Measurements from ENCODE around the gene RHBDL1. TPM values are rescaled to one million over a fixed set of nuclear protein-coding genes. Genes with fewer than 3 reads are reported as not detected.

Gene RHBDL1
- polyA plus RNA-seq, 3 donors: 1.6 to 2.5 (median 1.8) TPM

DNA sequence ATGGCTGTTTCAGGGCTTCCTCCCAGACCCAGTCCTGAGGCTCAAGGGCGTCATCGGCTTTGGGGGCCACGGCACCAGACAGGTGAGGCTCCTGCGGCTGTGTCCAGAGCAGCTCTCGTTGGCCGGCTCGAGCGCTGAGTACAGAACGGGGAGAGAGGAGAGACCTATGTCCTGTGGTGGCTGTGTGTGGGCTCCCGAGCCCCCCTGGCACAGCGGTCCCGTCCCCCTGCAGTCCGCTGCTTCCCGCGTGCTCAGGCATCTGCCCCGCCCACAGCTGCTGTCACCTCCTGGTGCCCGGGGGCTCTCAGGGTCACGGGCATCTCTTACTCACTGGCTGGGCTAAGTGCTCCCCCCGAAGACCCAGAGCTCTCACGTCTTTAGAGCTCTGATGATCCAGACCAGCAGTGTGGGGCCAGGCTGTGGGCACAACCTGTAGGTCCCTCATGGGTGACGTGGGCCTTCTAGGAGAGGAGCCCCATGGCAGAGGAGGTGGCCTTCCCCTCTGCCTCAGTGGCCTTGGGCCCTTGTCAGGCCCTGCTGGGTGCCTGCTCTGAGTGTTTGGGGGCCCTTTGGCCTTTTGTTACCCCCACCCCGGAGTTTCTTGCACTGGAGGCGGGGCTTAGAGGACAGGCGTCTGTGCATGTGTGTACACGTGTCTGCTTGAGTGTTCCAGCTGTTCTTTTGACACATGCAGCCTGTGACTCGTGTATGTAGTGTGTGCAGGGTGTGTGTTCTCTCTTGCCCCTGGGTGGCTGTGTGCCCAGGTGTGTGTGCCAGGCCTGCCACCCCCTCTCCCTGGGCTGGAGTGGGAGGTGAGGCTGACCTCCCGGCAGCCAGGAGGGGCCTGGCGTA, 22.8 kb upstream of the RHBDL1 start:
- DNase-seq: no peak

DNA sequence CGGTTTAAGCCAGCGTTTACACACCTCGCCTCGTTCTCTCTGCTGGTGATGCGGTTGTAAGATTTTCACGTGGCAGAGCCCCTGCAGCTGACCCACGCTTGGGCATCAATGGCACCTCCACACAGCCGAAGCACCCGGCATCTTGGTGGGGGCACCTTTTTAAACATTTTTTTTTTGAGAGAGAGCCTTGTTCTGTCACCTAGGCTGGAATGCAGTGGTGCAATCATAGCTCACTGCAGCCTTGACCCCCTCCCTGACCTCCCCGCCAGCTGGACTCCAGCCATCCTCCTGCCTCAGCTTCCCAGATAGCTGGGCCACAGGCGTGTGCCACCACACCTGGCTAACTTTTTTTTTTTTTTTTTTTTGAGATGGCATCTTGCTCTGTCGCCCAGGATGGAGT, 21.4 kb upstream of the RHBDL1 start:
- no peak for DNase-seq

DNA sequence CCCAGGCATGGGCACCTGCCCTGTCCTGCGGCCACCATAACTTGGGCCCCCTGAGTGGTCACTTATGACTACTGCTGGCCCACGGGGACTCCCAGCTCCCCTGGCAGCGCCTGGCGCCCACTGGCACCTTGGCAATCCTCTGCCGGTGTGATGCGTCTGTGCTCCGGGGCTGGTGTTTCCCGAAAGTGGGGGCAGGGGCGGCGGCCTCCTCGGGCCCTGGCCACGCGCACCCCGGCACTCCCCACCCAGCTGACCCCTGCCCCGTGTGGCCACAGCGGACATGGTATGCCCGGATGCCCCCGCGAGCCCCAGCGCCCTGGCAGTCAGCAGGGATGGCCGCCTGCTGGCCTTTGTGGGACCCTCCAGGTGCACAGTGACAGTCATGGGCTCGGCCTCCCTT, 18.0 kb upstream of the RHBDL1 start:
- no peak for DNase-seq

DNA sequence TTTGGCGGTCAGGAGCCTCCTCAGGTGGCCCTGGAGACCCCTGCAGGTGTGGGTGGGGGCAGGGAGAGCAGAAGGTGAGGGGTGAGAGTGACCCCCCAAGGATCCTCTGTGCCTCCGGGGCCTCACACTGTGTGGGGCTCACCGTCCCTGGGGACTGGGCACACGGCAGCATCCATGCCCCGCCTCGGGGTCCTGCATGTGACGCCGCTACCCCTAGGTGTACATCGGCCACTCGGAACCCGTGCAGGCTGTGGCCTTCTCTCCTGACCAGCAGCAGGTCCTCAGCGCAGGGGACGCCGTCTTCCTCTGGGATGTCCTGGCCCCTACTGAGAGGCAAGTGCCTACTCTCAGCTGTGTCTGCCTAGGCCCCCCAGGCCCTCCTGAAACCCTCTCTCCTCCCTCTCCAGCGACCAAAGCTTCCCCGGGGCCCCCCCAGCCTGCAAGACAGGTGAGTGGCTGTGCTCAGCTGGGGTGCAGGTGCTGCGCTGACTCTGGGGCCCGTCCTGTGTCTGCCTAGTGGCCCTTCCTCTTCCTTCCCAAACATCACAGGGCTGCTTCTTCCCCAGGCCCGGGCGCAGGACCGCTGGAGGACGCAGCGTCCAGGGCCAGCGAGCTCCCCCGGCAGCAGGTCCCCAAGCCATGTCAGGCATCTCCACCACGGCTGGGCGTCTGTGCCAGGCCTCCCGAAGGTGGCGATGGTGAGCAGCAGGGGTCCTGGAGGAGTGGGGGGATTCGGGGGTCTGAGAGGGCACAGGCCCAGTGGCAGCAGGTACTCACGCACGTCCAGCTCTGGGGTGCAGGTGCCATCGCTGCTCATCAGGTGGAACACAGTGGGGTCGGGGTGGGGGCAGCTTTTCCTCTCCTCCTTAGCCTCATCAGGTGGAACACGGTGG, 16.5 kb upstream of the RHBDL1 start:
- no peak for DNase-seq

DNA sequence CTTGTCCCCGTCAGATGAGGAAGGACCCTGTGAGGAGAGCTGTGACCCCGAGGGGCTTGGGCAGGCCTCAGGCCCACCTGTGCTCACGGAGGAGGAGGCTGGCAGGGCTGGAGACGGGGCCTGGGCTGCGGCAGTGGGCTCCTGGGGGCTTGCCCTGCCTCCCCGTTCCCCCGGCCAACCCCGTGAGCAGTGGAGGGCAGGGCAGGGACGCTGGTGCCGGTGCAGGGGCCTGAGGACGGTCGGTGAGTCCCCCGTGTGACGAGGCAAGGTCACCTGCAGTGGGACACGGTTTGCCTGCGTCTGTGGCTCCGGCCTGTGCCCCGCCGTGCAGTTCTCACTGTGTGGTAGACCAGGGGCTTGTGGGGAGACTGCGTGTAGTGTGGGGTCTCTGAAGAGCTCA, 15.9 kb upstream of the RHBDL1 start:
- no peak for DNase-seq

DNA sequence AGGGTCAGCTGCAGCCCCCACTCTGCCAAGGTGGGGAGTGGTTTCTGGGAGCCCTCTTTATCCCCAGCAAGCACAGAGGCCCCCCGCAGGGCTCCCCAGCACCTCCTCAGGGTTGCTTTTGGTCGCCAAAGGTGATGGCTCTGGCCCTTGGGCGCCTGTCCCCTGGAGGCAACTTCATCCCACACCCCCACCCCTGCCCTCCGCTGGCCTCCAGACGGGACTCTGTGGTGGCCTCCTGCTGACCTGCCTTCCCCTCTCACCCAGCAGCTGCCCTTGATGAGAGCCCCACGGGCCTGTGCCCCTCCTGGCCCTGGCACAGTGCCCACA, 15.4 kb upstream of the RHBDL1 start:
- DNase-seq: no peak

DNA sequence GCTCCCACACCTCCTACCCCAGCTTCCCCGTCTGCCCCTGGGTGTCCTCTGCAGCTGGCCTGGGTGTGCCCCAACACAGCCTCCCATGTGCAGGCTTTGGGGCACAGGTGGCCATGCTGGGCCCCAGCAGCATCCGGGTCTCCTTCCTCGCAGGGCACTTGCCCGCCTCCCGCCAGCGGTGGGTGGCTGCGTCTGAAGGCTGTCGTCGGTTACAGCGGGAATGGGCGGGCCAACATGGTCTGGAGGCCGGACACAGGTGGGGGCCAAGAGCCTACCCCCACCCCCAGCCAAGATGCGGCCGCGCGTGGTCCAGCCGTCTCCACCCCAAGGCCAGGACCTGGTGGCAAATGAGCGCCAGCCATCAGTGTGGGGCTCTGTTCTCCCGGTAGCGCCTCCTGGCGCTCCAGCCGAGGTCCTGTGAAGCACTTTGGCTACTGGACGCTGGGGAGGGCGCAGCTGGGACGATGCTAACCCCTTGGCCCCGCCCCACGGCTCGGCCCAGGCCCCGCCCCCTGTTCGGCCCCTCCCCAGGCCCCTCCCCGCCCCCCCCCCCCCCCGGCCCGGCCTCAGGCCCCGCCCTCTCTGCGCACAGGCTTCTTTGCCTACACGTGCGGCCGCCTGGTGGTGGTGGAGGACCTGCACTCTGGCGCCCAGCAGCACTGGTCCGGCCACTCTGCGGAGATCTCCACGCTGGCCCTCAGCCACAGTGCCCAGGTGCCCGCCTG, 14.8 kb upstream of the RHBDL1 start:
- peak; percentile 67 for DNase-seq

DNA sequence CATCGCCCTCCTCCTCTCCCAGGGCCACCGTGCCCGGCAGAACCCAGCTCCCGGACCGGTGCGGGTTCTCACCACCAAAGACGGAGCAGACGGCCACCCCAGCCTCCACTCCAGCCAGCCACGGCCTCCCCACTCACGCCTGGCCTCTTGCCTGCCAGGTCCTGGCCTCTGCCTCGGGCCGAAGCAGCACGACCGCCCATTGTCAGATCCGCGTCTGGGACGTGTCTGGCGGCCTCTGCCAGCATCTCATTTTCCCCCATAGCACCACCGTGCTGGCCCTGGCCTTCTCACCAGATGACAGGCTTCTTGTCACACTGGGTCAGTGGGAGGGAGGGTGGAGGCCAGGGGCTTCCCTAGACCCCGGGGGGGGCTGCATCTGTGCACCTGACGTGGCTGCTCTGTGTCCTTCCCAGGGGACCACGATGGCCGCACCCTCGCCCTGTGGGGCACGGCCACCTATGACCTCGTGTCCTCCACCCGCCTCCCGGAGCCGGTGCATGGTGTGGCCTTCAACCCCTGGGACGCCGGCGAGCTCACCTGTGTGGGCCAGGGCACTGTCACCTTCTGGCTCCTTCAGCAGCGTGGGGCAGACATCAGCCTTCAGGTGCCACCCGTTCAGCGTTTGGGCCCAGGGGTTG, 14.2 kb upstream of the RHBDL1 start:
- no peak for DNase-seq

DNA sequence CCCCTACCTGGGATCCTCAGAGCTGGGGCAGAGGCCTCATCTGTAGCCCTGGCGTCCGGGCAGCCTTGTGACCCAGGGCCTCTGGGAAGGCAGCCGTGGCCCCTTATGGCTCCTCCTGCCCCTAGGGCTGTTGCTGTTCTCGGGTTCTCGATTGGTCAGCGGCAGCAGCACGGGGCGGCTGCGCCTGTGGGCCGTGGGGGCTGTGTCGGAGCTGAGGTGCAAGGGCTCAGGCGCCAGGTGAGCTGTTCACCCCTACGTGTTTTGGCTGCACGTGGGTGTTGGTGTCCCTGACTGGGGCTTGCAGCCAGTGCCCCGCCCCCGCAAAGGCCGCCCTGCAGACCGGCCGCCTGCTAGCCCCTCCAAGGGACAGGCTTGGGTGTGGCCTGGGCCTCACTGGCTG, 13.4 kb upstream of the RHBDL1 start:
- DNase-seq: no peak

DNA sequence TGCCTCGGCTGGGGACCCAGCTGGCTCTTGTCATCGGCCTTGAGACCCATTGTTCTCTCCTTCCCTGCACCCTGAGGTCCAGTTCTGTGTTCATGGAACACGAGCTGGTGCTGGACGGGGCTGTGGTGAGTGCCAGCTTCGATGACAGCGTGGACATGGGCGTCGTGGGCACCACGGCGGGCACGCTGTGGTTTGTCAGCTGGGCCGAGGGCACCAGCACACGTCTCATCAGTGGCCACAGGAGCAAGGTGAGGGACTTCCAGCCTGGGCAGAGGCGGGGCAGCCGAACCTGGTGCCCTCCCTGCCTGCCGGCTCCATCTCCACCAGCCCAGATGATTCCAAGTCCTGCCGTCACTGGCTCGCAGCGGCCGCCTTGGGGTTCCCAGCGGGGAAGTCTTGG, 12.9 kb upstream of the RHBDL1 start:
- DNase-seq: no peak

DNA sequence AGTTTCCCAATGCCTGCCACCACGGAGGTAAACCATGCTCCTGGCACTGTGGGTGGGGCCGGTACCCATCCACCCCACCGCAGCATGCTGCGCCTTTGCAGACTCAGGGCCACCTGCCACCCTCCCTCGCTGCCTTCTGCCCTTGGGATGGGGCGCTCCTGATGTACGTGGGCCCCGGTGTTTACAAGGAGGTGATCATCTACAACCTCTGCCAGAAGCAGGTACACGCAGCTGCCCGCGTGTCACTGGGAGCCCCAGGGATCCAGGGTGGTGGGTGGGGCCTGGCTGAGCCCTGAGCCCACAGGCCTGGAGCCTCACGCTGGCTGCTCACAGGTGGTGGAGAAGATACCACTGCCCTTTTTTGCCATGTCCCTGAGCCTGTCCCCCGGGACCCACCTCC, 8.9 kb upstream of the RHBDL1 start:
- DNase-seq: no peak

DNA sequence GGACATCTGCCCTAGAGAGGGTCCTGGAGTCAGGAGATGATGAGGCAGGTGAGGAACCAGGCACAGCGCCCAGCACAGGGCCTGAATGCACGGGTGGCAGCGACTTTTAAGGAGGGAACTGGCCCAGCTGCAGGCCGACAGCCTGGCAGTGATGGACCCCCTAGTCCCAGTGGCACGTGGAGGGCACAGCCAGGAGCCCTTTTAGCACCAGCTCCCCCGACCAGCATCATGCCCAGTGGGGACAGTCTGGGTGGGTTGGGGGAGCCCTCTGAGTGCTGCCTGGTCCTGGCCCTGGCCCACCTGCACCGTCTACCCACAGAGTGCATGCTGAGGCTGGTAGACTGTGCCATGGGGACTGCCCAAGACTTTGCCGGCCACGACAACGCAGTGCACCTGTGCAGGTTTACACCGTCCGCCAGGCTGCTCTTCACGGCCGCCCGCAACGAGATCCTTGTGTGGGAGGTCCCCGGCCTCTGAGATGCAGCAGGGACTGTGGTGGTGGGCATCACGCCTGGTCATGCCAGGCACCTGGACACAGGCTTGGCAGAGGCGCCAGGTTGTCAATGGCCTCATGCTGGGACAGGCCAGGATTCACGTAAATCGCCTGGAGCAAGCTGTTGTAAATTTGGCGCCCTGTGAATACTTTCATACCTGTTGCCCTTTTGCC, 8.2 kb upstream of the RHBDL1 start:
- no peak for DNase-seq

DNA sequence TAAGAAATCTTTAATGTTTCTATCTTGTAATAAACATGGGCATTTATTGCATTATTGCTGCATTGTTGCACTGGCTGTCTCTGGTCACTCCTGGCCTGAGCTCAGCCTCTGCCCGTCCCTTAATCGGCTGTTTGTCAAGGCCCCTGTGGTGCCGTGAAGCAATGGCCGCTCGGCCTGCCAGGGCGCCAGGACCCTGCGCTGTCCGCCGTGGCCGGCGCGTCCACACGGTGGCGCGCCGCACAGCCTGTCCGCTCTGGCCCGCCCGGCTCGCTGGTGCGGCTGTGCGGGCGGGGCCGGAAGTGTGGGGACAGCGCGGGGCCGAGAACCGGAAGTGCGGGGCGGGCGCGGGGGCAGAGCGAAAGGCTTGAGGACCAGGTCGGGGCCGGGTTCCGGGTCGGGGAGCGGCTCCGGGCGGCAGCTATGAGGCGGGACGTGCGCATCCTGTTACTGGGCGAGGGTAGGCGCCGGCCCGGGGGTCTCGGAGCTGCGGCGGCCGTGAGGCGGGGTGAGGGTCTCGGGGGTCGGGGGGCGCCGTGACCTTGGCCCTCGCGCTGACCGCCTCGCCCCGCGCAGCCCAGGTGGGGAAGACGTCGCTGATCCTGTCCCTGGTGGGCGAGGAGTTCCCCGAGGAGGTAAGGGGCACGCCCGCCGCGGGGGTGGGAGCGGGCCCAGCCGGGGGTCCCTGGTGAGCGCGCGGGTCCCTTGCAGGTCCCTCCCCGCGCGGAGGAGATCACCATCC, 7.5 kb upstream of the RHBDL1 start, which contains the start of gene RHOT2:
Gene RHOT2 (plus strand): TSS at position 353 of the 739 bp plus-strand sequence. CDS start 68 bp downstream, at position 421.
- peak; percentile 92 for DNase-seq

DNA sequence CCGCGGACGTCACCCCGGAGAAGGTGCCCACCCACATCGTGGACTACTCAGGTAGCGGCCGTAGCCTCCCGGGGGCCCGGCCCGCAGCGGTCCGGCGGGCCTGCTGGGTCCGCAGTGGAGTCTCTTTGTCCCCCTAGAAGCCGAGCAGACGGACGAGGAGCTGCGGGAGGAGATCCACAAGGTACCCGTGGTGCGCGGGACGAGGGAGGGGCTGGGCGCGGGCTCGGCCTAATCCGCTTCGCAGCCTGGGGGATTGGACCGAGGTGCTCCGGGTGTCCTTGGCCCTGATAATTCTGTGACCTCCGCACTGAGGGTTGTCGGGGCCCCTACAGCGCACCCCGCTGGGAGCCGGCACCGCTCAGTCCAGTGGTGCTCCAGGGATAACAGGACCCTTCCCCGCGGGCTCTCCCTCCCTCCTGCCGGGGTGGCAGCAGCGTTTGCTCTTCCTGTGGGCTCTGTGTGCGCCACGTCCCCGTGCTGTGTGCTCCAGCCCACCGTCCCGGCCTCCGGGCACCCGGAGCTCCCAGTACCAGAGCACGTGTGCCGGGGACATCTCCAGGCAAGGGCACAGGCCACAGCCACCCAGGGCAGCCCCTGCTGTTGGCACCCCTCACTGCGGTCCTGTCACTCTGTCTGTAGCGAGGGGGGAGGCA, 6.8 kb upstream of the RHBDL1 start:
- DNase-seq: no peak

DNA sequence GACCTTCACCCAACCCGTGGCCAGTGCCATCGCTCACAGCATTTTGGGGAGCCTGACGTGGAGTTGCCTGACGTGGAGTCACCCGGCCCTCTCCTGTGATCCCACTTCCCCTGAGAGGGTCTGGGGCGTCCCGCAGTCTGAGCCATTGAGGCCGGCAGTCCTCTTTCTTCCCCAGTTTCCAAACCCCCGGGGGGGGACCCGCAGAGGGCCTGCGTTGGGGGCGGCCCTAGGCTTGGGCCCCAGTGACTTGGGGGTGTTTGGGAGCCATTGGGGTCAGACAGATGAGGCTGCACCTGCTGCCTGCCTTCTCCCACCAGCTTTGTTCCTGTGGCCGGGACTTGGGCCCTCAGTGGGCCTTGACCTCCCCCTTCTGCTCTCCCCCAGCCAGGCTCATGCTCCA, 5.8 kb upstream of the RHBDL1 start:
- DNase-seq: no peak

DNA sequence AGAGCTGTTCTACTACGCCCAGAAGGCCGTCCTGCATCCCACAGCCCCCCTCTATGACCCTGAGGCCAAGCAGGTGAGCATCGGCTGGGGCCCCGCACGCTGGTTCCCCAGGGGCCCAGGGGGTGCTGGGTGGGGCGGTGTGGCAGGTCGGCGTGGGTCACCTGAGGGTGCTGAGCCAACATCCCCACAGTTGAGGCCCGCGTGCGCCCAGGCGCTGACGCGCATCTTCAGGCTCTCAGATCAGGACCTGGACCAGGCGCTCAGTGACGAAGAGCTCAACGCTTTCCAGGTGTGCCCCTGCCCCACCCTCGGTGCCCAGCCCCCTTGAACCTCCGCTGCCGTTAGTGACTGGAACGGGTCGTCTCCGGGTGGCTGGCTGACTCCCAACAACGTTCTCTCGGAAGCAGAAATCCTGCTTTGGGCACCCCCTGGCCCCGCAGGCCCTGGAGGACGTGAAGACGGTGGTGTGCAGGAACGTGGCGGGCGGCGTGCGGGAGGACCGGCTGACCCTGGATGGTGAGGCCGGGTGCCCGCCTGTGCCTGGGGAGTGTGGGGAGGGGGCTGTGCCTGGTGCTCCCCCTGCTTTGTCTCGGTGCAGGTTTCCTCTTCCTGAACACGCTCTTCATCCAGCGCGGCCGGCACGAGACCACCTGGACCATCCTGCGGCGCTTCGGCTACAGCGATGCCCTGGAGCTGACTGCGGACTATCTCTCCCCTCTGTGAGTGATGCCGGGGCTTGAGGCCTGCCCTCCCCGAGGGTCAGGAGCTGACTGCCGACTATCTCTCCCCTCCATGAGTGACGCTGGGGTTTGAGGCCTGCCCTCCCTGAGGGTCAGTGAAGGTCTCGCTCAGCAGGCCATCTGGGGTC, 4.8 kb upstream of the RHBDL1 start:
- no peak for DNase-seq

DNA sequence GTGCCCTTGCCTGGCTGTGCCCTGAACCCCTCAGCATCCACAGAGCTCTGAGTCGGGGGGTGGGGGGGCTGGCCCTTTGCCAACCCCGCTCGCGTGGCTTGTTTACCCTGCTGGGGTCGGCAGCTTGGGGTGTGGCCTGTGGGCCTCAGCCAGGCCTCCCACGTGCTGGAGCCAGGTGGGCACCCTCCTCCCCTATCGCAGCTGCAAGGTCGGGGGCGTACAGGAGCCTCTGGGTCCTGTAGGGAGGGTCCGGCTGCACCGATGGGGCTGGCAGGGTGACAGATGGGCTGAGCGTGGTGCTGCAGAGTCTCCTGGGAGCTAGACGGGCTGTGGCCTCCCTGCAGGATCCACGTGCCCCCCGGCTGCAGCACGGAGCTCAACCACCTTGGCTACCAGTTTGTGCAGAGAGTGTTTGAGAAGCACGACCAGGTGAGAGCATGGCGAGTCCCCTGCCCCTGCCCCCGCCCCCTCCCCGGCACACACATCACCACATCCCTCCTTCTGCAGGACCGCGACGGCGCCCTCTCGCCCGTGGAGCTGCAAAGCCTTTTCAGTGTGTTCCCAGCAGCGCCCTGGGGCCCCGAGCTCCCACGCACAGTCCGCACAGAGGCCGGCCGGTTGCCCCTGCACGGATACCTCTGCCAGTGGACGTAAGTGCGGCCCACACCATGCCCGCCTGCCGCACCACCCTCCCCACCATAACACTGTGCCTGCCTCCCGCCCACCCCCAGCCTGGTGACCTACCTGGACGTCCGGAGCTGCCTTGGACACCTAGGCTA, 3.9 kb upstream of the RHBDL1 start:
- no peak for DNase-seq

DNA sequence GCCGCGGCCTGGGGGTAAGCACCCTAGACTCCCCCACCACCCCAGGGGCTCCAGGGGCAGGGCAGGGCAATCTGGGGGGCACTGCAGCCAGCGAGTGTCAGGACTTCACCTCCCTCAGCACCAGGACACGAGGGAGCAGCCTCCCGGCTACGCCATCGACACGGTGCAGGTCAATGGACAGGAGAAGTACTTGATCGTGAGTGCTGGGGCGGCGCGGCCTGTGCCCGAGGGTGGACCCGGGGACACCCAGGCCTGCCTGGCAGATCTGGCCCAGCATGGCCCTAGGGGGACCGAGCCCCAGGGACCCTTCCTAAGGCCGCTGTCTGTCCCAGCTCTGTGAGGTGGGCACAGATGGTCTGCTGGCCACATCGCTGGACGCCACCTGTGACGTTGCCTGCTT, 3.1 kb upstream of the RHBDL1 start:
- DNase-seq: no peak
